HEK293 (cell line): ENCODE measurements around the gene PRICKLE3.

ENCODE experiments used
- GFI1B ChIP-seq: fragments of 450-650 bp; formaldehyde crosslinking; IDR thresholded peaks from 2 replicates; pipeline ENCODE4 v1.5.1; 2016; ENCODE audit warnings: missing biosample characterization, missing genetic modification characterization
- GLI2 ChIP-seq: fragments of 450-650 bp; formaldehyde crosslinking; IDR thresholded peaks from 2 replicates; pipeline ENCODE4; 2017; ENCODE audit warnings: missing biosample characterization, missing genetic modification characterization, low read depth, borderline replicate concordance
- TCF7L2 ChIP-seq: IDR thresholded peaks from 2 replicates; pipeline ENCODE4 v1.6.1; 2011; ENCODE audit warnings: low read depth, mild to moderate bottlenecking, inconsistent platforms, low read length, moderate library complexity, borderline replicate concordance
- TRIM28 ChIP-seq: IDR thresholded peaks from 2 replicates; pipeline ENCODE4 v1.6.1; 2011; ENCODE audit warnings: low read length, control low read depth, borderline replicate concordance
- YY1 ChIP-seq: fragments of 450-650 bp; formaldehyde crosslinking; IDR thresholded peaks from 2 replicates; pipeline ENCODE4 v1.5.1; 2018; ENCODE audit warnings: missing biosample characterization, missing genetic modification characterization
- ZNF16 ChIP-seq: fragments of 450-650 bp; formaldehyde crosslinking; IDR thresholded peaks from 2 replicates; pipeline ENCODE4 v1.5.1; 2016; ENCODE audit warnings: low read depth, missing biosample characterization, missing genetic modification characterization
- ZNF335 ChIP-seq: fragments of 450-650 bp; formaldehyde crosslinking; conservative IDR thresholded peaks from 2 replicates; pipeline ENCODE4 v1.5.1; 2016; ENCODE audit warnings: missing biosample characterization, missing genetic modification characterization
- ZNF530 ChIP-seq: fragments of 450-650 bp; formaldehyde crosslinking; IDR thresholded peaks from 2 replicates; pipeline ENCODE4 v1.5.1; 2016; ENCODE audit warnings: low read depth, missing biosample characterization, missing genetic modification characterization
- ZNF571 ChIP-seq: fragments of 450-650 bp; formaldehyde crosslinking; IDR thresholded peaks from 2 replicates; pipeline ENCODE4 v1.5.0; 2017; ENCODE audit warnings: missing biosample characterization, missing genetic modification characterization
- ZNF785 ChIP-seq: fragments of 450-650 bp; formaldehyde crosslinking; IDR thresholded peaks from 2 replicates; pipeline ENCODE4 v1.5.1; 2016; ENCODE audit warnings: missing biosample characterization, missing genetic modification characterization
- TF ChIP-seq, protein P1 (sequence below): fragments of 450-650 bp; formaldehyde crosslinking; IDR thresholded peaks from 2 replicates; pipeline ENCODE4 v1.5.1; 2016; ENCODE audit warnings: missing biosample characterization, missing genetic modification characterization

DNA sequence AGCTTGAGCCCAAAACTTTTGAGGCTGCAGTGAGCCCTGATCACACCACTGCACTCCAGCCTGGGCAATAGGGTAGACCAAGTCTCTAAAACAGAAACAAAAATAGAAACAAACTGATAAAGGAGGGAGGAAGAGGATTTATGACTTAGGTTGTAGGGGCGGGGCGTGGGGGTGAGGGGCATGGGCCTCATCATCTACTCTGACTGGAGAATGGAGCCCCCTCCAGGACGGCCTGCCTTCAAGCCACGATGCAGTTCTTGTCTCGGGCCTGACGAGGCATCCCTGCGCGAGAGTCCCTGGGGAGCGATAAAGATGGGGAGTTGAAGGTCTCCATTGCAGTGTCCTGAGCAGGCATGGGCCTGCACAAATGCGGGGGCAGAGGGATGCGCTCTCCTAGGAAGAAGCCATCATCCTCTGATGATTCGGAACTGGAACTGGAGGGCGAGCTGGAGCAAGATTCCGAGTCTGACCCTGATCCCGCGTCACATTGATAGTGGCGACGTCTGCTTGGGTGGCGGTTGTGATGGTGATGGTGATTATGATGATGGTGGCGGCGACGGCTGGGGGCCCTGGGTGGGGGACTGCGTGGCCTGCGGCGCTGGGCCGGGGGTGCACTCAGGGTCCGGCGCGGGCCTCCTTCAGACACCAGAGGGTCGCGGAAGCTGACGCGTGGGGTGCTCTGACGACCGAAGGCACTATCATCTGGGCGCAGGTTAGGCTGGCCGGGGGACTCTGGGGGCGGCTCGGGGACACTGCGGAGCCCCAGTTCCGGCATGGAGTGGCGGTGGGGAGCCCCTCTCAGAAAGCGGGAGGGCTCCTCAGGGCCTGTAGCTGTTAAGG, 10.5 kb downstream of the PRICKLE3 start:
- TF ChIP-seq TCF7L2 (no peak), ZNF16 (tag by site-specific recombination) (no peak), ZNF335 (tag by site-specific recombination) (no peak), ZNF571 (tag by site-specific recombination) (no peak), TRIM28 (no peak), GLI2 (no peak), GFI1B (tag by site-specific recombination) (no peak), ZNF530 (tag by site-specific recombination) (no peak), ZNF785 (tag by site-specific recombination) (no peak), YY1 (tag by site-specific recombination) (no peak)
- TF ChIP-seq, protein P1, sequence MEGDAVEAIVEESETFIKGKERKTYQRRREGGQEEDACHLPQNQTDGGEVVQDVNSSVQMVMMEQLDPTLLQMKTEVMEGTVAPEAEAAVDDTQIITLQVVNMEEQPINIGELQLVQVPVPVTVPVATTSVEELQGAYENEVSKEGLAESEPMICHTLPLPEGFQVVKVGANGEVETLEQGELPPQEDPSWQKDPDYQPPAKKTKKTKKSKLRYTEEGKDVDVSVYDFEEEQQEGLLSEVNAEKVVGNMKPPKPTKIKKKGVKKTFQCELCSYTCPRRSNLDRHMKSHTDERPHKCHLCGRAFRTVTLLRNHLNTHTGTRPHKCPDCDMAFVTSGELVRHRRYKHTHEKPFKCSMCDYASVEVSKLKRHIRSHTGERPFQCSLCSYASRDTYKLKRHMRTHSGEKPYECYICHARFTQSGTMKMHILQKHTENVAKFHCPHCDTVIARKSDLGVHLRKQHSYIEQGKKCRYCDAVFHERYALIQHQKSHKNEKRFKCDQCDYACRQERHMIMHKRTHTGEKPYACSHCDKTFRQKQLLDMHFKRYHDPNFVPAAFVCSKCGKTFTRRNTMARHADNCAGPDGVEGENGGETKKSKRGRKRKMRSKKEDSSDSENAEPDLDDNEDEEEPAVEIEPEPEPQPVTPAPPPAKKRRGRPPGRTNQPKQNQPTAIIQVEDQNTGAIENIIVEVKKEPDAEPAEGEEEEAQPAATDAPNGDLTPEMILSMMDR (tag by site-specific recombination) = no peak
